ENCODE results near the gene SYNM.

SYNM gene

DNA sequence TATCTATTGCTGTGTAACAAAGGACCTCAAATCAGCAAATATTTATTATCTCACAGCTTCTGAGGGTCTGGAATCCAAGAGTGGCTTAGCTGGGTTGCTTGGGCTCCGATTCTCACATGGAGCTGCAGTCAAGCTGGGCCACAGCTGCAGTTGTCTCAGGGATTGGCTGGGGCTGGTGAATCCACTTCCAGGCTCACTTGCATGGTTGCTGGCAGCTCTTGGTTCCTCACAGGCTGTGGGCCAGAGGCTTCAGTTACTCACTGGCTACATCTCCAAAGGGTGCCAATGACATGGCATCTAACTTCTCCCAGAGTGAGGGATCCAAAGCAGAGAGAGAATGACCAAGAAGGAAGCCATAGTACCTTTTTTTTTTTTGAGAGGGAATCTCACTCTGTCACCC lies 13.9 kb upstream of the SYNM start:
- Histone ChIP-seq H3K4me3 (ENCODE audit: low read depth in 1 of 2, low read length in 1 of 2) (no peak overlapping the region), H3K4me1 (ENCODE audit: control insufficient read depth in 1 of 2, insufficient read depth in 1 of 2, low read depth in 1 of 2, low read length in 1 of 2) (no peaks in the 10 kb centered on the region), H3K27me3 (peaks cover 8% of the 10 kb centered on the region), H3K27ac (no peak overlapping the region), H3K36me3 (no peaks in the 10 kb centered on the region), H3K9me3 (no peaks in the 10 kb centered on the region)
- TF ChIP-seq, protein P1, sequence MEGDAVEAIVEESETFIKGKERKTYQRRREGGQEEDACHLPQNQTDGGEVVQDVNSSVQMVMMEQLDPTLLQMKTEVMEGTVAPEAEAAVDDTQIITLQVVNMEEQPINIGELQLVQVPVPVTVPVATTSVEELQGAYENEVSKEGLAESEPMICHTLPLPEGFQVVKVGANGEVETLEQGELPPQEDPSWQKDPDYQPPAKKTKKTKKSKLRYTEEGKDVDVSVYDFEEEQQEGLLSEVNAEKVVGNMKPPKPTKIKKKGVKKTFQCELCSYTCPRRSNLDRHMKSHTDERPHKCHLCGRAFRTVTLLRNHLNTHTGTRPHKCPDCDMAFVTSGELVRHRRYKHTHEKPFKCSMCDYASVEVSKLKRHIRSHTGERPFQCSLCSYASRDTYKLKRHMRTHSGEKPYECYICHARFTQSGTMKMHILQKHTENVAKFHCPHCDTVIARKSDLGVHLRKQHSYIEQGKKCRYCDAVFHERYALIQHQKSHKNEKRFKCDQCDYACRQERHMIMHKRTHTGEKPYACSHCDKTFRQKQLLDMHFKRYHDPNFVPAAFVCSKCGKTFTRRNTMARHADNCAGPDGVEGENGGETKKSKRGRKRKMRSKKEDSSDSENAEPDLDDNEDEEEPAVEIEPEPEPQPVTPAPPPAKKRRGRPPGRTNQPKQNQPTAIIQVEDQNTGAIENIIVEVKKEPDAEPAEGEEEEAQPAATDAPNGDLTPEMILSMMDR (IDR thresholded peaks at IDR 0.05) = no peak

DNA sequence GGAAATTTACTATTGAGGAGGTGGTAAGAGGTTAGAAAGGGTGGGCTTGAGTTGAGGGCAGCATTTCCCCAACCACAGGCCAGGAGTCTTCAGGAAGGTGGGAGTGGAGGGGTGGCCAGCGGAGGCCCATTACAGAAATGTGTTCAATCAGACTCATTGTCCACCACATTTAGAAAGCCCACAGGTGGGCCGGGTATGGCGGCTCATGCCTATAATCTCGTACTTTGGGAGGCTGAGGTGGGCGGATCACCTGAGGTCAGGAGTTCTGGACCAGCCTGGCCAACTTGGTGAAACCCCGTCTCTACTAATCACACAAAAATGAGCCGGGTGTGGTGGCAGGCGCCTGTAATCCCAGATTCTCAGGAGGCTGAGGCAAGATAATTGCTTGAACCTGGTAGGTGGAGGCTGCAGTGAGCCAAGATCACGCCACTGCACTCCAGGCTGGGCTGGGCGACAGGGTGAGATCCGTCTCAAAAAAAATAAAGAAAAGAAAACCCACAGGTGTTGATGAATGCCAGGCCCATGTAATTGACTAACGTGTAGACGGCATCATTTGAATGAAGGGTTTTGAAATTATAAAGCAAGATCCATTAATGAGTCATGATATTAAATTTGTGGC lies 12.2 kb upstream of the SYNM start:
- H3K9me3 ChIP-seq = no peaks in the 10 kb centered on the region
- no peaks in the 10 kb centered on the region for H3K36me3 ChIP-seq
- no peak overlapping the region for H3K27ac ChIP-seq
- TF ChIP-seq, protein P1 (IDR thresholded peaks at IDR 0.05) = no peak
- no peaks in the 10 kb centered on the region for H3K4me1 ChIP-seq (ENCODE audit: control insufficient read depth in 1 of 2, insufficient read depth in 1 of 2, low read depth in 1 of 2, low read length in 1 of 2)
- H3K27me3 ChIP-seq = peaks cover 15% of the 10 kb centered on the region
- no peak overlapping the region for H3K4me3 ChIP-seq (ENCODE audit: low read depth in 1 of 2, low read length in 1 of 2)

GRCh38 chr15:99095626-99096025 lies 9.3 kb upstream of the SYNM start:
- Histone ChIP-seq H3K4me1 (ENCODE audit: control insufficient read depth in 1 of 2, insufficient read depth in 1 of 2, low read depth in 1 of 2, low read length in 1 of 2) (peaks cover 0 to 6% of the 10 kb centered on the region in 2 experiments), H3K9me3 (no peaks in the 10 kb centered on the region), H3K27ac (no peak overlapping the region), H3K36me3 (no peaks in the 10 kb centered on the region), H3K27me3 (peaks cover 42% of the 10 kb centered on the region), H3K4me3 (ENCODE audit: low read depth in 1 of 2, low read length in 1 of 2) (no peak overlapping the region)
- TF ChIP-seq, protein P1 (IDR thresholded peaks at IDR 0.05) = no peak

DNA sequence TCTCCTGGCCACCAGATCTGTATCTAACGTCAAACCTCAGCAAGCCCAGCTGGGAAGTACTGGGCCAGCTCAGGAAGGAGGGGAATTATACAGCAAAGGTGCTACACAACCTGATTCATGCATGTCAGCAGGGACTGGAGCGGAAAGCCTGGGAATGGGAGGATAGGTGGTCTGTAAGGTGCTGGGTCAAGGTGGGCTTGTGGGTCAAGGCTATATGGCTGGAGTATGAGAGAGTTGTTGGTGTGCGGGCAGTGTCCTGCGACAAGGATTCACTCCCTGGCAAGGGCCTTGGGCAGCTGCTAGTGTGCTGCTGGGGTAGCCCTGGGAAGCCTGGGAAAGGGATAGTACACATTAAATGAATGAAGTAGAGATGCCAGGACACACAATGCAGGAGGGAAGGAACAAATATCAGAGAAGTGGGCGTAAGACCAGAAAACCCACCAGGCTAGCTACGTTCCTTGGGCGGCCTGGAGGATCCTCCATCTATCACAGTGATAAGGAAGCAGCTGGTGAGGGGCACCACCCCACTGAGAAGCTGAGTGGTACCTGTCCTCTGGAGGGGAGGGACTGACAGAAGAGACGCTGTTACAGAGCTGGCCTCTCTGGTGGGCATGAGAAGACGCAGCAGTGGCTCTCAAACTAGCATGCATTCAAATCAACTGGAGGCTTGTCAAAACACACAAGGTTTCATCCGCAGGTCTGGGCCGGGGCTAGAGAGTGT lies 8.5 kb upstream of the SYNM start:
- H3K36me3 ChIP-seq = no peaks in the 10 kb centered on the region
- H3K4me1 ChIP-seq (ENCODE audit: control insufficient read depth in 1 of 2, insufficient read depth in 1 of 2, low read depth in 1 of 2, low read length in 1 of 2) = peaks cover 0 to 10% of the 10 kb centered on the region in 2 experiments
- TF ChIP-seq, protein P1 (IDR thresholded peaks at IDR 0.05) = no peak
- no peaks in the 10 kb centered on the region for H3K9me3 ChIP-seq
- no peak overlapping the region for H3K27ac ChIP-seq
- H3K4me3 ChIP-seq (ENCODE audit: low read depth in 1 of 2, low read length in 1 of 2) = no peak overlapping the region
- peaks cover 49% of the 10 kb centered on the region for H3K27me3 ChIP-seq

GRCh38 chr15:99096894-99097426 lies 7.9 kb upstream of the SYNM start:
- Histone ChIP-seq H3K36me3 (no peaks in the 10 kb centered on the region), H3K9me3 (no peaks in the 10 kb centered on the region), H3K4me1 (ENCODE audit: control insufficient read depth in 1 of 2, insufficient read depth in 1 of 2, low read depth in 1 of 2, low read length in 1 of 2) (peaks cover 0 to 15% of the 10 kb centered on the region in 2 experiments), H3K27ac (no peak overlapping the region), H3K27me3 (peaks cover 55% of the 10 kb centered on the region), H3K4me3 (ENCODE audit: low read depth in 1 of 2, low read length in 1 of 2) (no peak overlapping the region)
- TF ChIP-seq, protein P1 (IDR thresholded peaks at IDR 0.05) = no peak
